GM12873 (cell line): ENCODE measurements around the gene ANO4.

Experiments used
- CTCF ChIP-seq: IDR thresholded peaks from 2 replicates; pipeline ENCODE4 v1.5.1; 2012; ENCODE audit warnings: low read depth, mild to moderate bottlenecking, moderate library complexity, low read length, control low read depth; ENCODE audit not compliant: insufficient read depth; ENCODE audit errors: missing control alignments

Gene ANO4

GRCh38 chr12:100857971-100858370, 63.4 kb downstream of the ANO4 start:
- no peak for TF ChIP-seq CTCF

GRCh38 chr12:100858656-100859055, 64.1 kb downstream of the ANO4 start:
- TF ChIP-seq CTCF = no peak

GRCh38 chr12:100859063-100859627, 64.6 kb downstream of the ANO4 start:
- TF ChIP-seq CTCF = no peak

GRCh38 chr12:100860611-100861010, 66.0 kb downstream of the ANO4 start:
- TF ChIP-seq CTCF = no peak

GRCh38 chr12:100862676-100863075, 68.1 kb downstream of the ANO4 start:
- no peak for TF ChIP-seq CTCF

- TF ChIP-seq CTCF = no peak
Measured at GRCh38 chr12:100864366-100864765, 69.8 kb downstream of the ANO4 start.

- no peak for TF ChIP-seq CTCF
Measured at GRCh38 chr12:100867639-100868393, 73.2 kb downstream of the ANO4 start.
